GM23338 (cell line): ENCODE measurements around the gene TENM3.

ENCODE experiments used
- CREB1 ChIP-seq: fragments of 250-450 bp; sonication (Bioruptor Pico); IDR thresholded peaks from 2 replicates; pipeline ENCODE4 v1.5.0; 2020; ENCODE audit warnings: low read depth, mild to moderate bottlenecking, moderate library complexity
- ETS1 ChIP-seq: IDR thresholded peaks from 2 replicates; pipeline ENCODE4 v1.6.1; 2016; ENCODE audit warnings: antibody characterized with exemption
- EZH2 ChIP-seq: fragments of 200-600 bp; sonication (generic); IDR thresholded peaks from one replicate; pipeline ENCODE4 v1.8.0; 2017; ENCODE audit warnings: antibody characterized with exemption, mild to moderate bottlenecking, low read depth; ENCODE audit not compliant: unreplicated experiment
- EZH2phosphoT487 ChIP-seq: fragments of 200-600 bp; sonication (generic); IDR thresholded peaks from one replicate; pipeline ENCODE4 v1.8.1; 2018; ENCODE audit warnings: antibody characterized with exemption; ENCODE audit not compliant: unreplicated experiment
- JUNB ChIP-seq: IDR thresholded peaks from one replicate; pipeline ENCODE4 v1.6.1; 2016; ENCODE audit warnings: antibody characterized with exemption; ENCODE audit not compliant: unreplicated experiment
- NANOG ChIP-seq: IDR thresholded peaks from 2 replicates; pipeline ENCODE4 v1.6.1; 2016; ENCODE audit warnings: antibody characterized with exemption, borderline replicate concordance
- POLR2AphosphoS5 ChIP-seq: IDR thresholded peaks from 2 replicates; pipeline ENCODE4 v1.6.1; 2016; ENCODE audit warnings: antibody characterized with exemption, low read depth
- STAT1 ChIP-seq: IDR thresholded peaks from one replicate; pipeline ENCODE4 v1.6.1; 2016; ENCODE audit warnings: antibody characterized with exemption; ENCODE audit not compliant: unreplicated experiment
- ZNF114 ChIP-seq: fragments of 250-450 bp; sonication (Bioruptor Pico); IDR thresholded peaks from 2 replicates; pipeline ENCODE4 v1.5.0; 2020; ENCODE audit warnings: mild to moderate bottlenecking, moderate library complexity
- ZNF331 ChIP-seq: fragments of 250-450 bp; sonication (Bioruptor Pico); IDR thresholded peaks from 2 replicates; pipeline ENCODE4 v1.5.0; 2020; ENCODE audit warnings: low read depth, mild to moderate bottlenecking, moderate library complexity
- TF ChIP-seq, protein P1 (sequence below), 2 experiments: fragments of 200-600 bp in 1 of 2; sonication (generic) in 1 of 2; conservative IDR thresholded peaks; 2 replicates each; pipeline versions ENCODE4 v1.5.1 to v1.6.1; 2016 to 2017; ENCODE audit warnings: antibody characterized with exemption in 2 of 2, low read depth in 2 of 2, mild to moderate bottlenecking in 2 of 2, moderate library complexity in 1 of 2
- TF ChIP-seq, protein P2 (sequence below): IDR thresholded peaks from one replicate; pipeline ENCODE4 v1.6.1; 2018; ENCODE audit warnings: antibody characterized with exemption; ENCODE audit not compliant: unreplicated experiment
- TF ChIP-seq, protein P3 (sequence below): fragments of 250-450 bp; sonication (Bioruptor Pico); IDR thresholded peaks from 2 replicates; pipeline ENCODE4 v1.5.0; 2020; ENCODE audit warnings: mild to moderate bottlenecking, moderate library complexity

DNA sequence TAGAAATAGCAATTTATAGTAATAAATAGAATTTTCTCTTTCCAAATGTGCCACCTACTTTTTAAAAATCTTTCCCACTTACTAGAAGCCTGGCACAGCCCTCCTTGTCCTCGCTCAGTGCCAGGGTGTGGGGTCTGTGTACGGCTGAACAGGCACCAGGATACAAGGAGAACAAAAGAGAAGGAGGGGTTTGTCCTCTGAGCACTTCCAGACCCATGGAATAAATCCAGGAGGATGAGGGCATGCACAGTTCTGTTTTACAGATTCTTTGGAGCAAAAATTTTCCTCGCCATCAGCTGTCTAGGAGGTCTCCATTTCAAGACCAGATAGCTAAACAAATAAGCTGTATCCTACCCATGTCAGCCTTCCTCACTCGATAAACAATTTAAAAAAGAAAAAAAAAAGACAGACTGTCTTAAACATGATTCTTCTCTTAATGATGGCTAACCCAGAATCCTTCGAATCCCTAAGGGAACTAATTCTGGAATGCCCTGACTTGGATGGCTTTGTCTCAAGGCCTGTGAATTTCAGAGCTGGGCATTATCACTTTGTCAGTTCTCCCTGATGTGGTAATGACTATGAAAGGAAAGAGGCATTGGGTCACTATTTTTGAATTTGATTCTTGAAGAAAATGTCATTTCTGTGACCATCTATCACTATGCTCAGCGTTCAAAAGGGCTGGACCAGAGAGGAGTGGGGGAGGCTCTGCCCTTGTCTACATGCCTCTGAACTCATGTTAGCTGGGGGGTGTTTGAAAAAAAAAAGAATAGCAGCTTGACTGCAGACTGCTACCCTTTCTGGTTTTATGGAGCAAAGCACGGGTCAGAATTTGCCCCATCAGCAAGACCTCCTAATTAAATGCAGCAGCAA is 523.0 kb downstream of the TENM3 start:
- TF ChIP-seq, protein P1, sequence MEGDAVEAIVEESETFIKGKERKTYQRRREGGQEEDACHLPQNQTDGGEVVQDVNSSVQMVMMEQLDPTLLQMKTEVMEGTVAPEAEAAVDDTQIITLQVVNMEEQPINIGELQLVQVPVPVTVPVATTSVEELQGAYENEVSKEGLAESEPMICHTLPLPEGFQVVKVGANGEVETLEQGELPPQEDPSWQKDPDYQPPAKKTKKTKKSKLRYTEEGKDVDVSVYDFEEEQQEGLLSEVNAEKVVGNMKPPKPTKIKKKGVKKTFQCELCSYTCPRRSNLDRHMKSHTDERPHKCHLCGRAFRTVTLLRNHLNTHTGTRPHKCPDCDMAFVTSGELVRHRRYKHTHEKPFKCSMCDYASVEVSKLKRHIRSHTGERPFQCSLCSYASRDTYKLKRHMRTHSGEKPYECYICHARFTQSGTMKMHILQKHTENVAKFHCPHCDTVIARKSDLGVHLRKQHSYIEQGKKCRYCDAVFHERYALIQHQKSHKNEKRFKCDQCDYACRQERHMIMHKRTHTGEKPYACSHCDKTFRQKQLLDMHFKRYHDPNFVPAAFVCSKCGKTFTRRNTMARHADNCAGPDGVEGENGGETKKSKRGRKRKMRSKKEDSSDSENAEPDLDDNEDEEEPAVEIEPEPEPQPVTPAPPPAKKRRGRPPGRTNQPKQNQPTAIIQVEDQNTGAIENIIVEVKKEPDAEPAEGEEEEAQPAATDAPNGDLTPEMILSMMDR (conservative IDR thresholded peaks at IDR 0.05; ENCODE audit: low read depth in 2 of 2), result no peak
- no peak for TF ChIP-seq STAT1
- no peak for TF ChIP-seq EZH2
- TF ChIP-seq POLR2AphosphoS5, result no peak
- no peak for TF ChIP-seq ETS1
- TF ChIP-seq, protein P2, sequence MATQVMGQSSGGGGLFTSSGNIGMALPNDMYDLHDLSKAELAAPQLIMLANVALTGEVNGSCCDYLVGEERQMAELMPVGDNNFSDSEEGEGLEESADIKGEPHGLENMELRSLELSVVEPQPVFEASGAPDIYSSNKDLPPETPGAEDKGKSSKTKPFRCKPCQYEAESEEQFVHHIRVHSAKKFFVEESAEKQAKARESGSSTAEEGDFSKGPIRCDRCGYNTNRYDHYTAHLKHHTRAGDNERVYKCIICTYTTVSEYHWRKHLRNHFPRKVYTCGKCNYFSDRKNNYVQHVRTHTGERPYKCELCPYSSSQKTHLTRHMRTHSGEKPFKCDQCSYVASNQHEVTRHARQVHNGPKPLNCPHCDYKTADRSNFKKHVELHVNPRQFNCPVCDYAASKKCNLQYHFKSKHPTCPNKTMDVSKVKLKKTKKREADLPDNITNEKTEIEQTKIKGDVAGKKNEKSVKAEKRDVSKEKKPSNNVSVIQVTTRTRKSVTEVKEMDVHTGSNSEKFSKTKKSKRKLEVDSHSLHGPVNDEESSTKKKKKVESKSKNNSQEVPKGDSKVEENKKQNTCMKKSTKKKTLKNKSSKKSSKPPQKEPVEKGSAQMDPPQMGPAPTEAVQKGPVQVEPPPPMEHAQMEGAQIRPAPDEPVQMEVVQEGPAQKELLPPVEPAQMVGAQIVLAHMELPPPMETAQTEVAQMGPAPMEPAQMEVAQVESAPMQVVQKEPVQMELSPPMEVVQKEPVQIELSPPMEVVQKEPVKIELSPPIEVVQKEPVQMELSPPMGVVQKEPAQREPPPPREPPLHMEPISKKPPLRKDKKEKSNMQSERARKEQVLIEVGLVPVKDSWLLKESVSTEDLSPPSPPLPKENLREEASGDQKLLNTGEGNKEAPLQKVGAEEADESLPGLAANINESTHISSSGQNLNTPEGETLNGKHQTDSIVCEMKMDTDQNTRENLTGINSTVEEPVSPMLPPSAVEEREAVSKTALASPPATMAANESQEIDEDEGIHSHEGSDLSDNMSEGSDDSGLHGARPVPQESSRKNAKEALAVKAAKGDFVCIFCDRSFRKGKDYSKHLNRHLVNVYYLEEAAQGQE, result no peak
- TF ChIP-seq CREB1 (CRISPR knock-in tag), result no peak
- TF ChIP-seq EZH2phosphoT487, result no peak
- TF ChIP-seq ZNF331 (CRISPR knock-in tag), result no peak
- no peak for TF ChIP-seq ZNF114 (CRISPR knock-in tag)
- TF ChIP-seq JUNB, result no peak
- no peak for TF ChIP-seq NANOG
- TF ChIP-seq, protein P3, sequence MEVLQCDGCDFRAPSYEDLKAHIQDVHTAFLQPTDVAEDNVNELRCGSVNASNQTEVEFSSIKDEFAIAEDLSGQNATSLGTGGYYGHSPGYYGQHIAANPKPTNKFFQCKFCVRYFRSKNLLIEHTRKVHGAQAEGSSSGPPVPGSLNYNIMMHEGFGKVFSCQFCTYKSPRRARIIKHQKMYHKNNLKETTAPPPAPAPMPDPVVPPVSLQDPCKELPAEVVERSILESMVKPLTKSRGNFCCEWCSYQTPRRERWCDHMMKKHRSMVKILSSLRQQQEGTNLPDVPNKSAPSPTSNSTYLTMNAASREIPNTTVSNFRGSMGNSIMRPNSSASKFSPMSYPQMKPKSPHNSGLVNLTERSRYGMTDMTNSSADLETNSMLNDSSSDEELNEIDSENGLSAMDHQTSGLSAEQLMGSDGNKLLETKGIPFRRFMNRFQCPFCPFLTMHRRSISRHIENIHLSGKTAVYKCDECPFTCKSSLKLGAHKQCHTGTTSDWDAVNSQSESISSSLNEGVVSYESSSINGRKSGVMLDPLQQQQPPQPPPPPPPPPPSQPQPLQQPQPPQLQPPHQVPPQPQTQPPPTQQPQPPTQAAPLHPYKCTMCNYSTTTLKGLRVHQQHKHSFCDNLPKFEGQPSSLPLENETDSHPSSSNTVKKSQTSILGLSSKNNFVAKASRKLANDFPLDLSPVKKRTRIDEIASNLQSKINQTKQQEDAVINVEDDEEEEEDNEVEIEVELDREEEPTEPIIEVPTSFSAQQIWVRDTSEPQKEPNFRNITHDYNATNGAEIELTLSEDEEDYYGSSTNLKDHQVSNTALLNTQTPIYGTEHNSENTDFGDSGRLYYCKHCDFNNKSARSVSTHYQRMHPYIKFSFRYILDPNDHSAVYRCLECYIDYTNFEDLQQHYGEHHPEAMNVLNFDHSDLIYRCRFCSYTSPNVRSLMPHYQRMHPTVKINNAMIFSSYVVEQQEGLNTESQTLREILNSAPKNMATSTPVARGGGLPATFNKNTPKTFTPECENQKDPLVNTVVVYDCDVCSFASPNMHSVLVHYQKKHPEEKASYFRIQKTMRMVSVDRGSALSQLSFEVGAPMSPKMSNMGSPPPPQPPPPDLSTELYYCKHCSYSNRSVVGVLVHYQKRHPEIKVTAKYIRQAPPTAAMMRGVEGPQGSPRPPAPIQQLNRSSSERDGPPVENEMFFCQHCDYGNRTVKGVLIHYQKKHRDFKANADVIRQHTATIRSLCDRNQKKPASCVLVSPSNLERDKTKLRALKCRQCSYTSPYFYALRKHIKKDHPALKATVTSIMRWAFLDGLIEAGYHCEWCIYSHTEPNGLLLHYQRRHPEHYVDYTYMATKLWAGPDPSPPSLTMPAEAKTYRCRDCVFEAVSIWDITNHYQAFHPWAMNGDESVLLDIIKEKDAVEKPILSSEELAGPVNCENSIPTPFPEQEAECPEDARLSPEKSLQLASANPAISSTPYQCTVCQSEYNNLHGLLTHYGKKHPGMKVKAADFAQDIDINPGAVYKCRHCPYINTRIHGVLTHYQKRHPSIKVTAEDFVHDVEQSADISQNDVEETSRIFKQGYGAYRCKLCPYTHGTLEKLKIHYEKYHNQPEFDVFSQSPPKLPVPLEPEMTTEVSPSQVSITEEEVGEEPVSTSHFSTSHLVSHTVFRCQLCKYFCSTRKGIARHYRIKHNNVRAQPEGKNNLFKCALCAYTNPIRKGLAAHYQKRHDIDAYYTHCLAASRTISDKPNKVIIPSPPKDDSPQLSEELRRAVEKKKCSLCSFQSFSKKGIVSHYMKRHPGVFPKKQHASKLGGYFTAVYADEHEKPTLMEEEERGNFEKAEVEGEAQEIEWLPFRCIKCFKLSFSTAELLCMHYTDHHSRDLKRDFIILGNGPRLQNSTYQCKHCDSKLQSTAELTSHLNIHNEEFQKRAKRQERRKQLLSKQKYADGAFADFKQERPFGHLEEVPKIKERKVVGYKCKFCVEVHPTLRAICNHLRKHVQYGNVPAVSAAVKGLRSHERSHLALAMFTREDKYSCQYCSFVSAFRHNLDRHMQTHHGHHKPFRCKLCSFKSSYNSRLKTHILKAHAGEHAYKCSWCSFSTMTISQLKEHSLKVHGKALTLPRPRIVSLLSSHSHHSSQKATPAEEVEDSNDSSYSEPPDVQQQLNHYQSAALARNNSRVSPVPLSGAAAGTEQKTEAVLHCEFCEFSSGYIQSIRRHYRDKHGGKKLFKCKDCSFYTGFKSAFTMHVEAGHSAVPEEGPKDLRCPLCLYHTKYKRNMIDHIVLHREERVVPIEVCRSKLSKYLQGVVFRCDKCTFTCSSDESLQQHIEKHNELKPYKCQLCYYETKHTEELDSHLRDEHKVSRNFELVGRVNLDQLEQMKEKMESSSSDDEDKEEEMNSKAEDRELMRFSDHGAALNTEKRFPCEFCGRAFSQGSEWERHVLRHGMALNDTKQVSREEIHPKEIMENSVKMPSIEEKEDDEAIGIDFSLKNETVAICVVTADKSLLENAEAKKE (CRISPR knock-in tag), result no peak
